NCI-H2196 treated with DMSO at 0.1 percent for 48 hours (cell line): ENCODE measurements around the gene OSTM1.

Experiments
- DNase-seq: peaks from one replicate; lab custom pipeline; 2025; ENCODE audit not compliant: unreplicated experiment; lab: John Stamatoyannopoulos, UW

The OSTM1 gene

GRCh38 chr6:108102965-108103364 is 28.4 kb upstream of the OSTM1 start:
- DNase-seq = no peak

GRCh38 chr6:108100003-108100402 is 25.5 kb upstream of the OSTM1 start:
- DNase-seq = no peak

- DNase-seq = no peak
Observed at GRCh38 chr6:108097882-108098281, 23.3 kb upstream of the OSTM1 start.

- no peak for DNase-seq
Observed at GRCh38 chr6:108093781-108094300, 19.3 kb upstream of the OSTM1 start.

GRCh38 chr6:108091288-108091687 is 16.7 kb upstream of the OSTM1 start:
- no peak for DNase-seq

GRCh38 chr6:108083349-108083748 is 8.8 kb upstream of the OSTM1 start:
- no peak for DNase-seq

GRCh38 chr6:108082539-108082938 is 8.0 kb upstream of the OSTM1 start:
- no peak for DNase-seq

- no peak for DNase-seq
Observed at GRCh38 chr6:108080010-108080780, 5.7 kb upstream of the OSTM1 start.

GRCh38 chr6:108078191-108078590 is 3.6 kb upstream of the OSTM1 start:
- no peak for DNase-seq

GRCh38 chr6:108074057-108074358 is 533 bp downstream of the OSTM1 start:
- no peak for DNase-seq

- DNase-seq = no peak
Observed at GRCh38 chr6:108071736-108072276, 2.7 kb downstream of the OSTM1 start.

GRCh38 chr6:108068618-108069017 is 5.9 kb downstream of the OSTM1 start:
- no peak for DNase-seq

GRCh38 chr6:108068182-108068581 is 6.4 kb downstream of the OSTM1 start:
- DNase-seq = no peak

- no peak for DNase-seq
Observed at GRCh38 chr6:108052706-108053105, 21.8 kb downstream of the OSTM1 start.

GRCh38 chr6:108051481-108051880 is 23.1 kb downstream of the OSTM1 start:
- DNase-seq = no peak

- DNase-seq = no peak
Observed at GRCh38 chr6:108039681-108040080, 34.9 kb downstream of the OSTM1 start.

- no peak for DNase-seq
Observed at GRCh38 chr6:108036884-108037283, 37.7 kb downstream of the OSTM1 start.

GRCh38 chr6:108031968-108032367 is 42.6 kb downstream of the OSTM1 start:
- no peak for DNase-seq

- DNase-seq = no peak
Observed at GRCh38 chr6:108030211-108030610, 44.3 kb downstream of the OSTM1 start.

- DNase-seq = no peak
Observed at GRCh38 chr6:108029226-108029921, 45.2 kb downstream of the OSTM1 start.

- DNase-seq = no peak
Observed at GRCh38 chr6:108027594-108027993, 46.9 kb downstream of the OSTM1 start.

GRCh38 chr6:108027056-108027455 is 47.5 kb downstream of the OSTM1 start:
- DNase-seq = no peak
